Measurements from ENCODE around the gene ISG15.
"Not testable (repeated sequence)": the region's sequence is repeated elsewhere in the genome, so short reads cannot be mapped to it uniquely, and the experiment has no call there.

The ISG15 gene

GRCh38 chr1:975365-975764 is 37.9 kb upstream of the ISG15 start:
- no peak for DNase-seq (ENCODE audit: low read depth, low spot score)

- peak; percentile 70 for DNase-seq (ENCODE audit: low read depth, low spot score)
Measured at GRCh38 chr1:975896-976683, 37.2 kb upstream of the ISG15 start.

GRCh38 chr1:976791-977190 is 36.5 kb upstream of the ISG15 start:
- not testable (repeated sequence) for DNase-seq (ENCODE audit: low read depth, low spot score)

- DNase-seq (ENCODE audit: low read depth, low spot score), result no peak
Measured at GRCh38 chr1:978069-978834, 35.0 kb upstream of the ISG15 start.

GRCh38 chr1:978835-979743 is 34.2 kb upstream of the ISG15 start:
- no peak for DNase-seq (ENCODE audit: low read depth, low spot score)

GRCh38 chr1:979744-980072 is 33.6 kb upstream of the ISG15 start:
- no peak for DNase-seq (ENCODE audit: low read depth, low spot score)

GRCh38 chr1:980137-980571 is 33.1 kb upstream of the ISG15 start:
- no peak for DNase-seq (ENCODE audit: low read depth, low spot score)

- no peak for DNase-seq (ENCODE audit: low read depth, low spot score)
Measured at GRCh38 chr1:980602-981395, 32.5 kb upstream of the ISG15 start.

- DNase-seq (ENCODE audit: low read depth, low spot score), result no peak
Measured at GRCh38 chr1:981491-981954, 31.8 kb upstream of the ISG15 start.

- no peak for DNase-seq (ENCODE audit: low read depth, low spot score)
Measured at GRCh38 chr1:981955-982558, 31.2 kb upstream of the ISG15 start, which contains the start of gene PERM1. Gene PERM1, minus strand, starts transcription at chr1:982093. Its CDS starts 1,064 bp downstream, at chr1:981029.

- DNase-seq (ENCODE audit: low read depth, low spot score), result no peak
Measured at GRCh38 chr1:982765-983436, 30.4 kb upstream of the ISG15 start.

- peak; percentile 58 for DNase-seq (ENCODE audit: low read depth, low spot score)
Measured at GRCh38 chr1:983798-984475, 29.4 kb upstream of the ISG15 start.

- DNase-seq (ENCODE audit: low read depth, low spot score), result no peak
Measured at GRCh38 chr1:984476-984814, 28.9 kb upstream of the ISG15 start.

GRCh38 chr1:985126-985525 is 28.2 kb upstream of the ISG15 start:
- DNase-seq (ENCODE audit: low read depth, low spot score), result no peak

- not testable (repeated sequence) for DNase-seq (ENCODE audit: low read depth, low spot score)
Measured at GRCh38 chr1:988061-988460, 25.2 kb upstream of the ISG15 start.

- DNase-seq (ENCODE audit: low read depth, low spot score), result not testable (repeated sequence)
Measured at GRCh38 chr1:991275-991674, 22.0 kb upstream of the ISG15 start.

- no peak for DNase-seq (ENCODE audit: low read depth, low spot score)
Measured at GRCh38 chr1:991895-992294, 21.4 kb upstream of the ISG15 start.

GRCh38 chr1:992362-992761 is 20.9 kb upstream of the ISG15 start:
- no peak for DNase-seq (ENCODE audit: low read depth, low spot score)

GRCh38 chr1:993379-993995 is 19.8 kb upstream of the ISG15 start:
- no peak for DNase-seq (ENCODE audit: low read depth, low spot score)

Measured in astrocyte of the hippocampus (primary cell).